ENCODE results near the gene MRPL23.

MRPL23 gene

DNA sequence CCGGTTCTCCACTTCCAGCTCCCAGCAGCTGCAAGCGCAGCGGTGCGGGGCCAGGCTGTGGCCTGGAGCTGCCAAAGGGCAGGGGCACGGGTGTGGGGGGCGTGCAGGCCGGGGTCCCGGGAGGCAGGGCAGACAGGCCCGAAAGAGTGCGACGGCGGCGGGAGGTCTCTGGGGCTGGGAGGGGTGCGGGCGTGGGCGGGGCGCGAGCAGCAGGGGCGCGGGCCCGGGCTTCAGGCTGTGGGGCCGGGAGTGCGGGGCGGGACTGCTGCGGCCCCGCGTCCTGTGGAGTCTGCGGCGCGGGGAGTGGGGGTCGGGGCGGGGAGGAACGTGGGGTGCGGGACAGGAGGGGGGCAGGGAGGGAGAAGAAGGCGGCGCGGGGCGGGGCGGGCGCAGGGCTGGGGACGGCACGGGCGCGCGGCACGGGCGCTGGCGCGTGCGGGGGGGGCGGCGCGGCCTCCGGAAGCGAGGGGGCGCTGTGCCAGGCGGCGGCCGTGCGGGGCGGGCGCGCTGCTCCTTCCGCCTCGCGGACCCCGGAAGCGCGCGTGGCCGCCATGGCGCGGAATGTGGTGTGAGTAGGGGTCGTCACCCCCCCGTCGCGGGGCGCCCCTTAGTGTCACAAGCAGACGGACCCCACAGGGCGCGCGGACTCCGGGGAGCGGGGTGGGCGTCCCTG is at the start of gene MRPL23:
Gene MRPL23, plus strand, starts transcription at position 521 of the 673 bp plus-strand sequence. Its CDS starts 31 bp downstream, at position 552.
- no peak for DNase-seq (ENCODE audit: low spot score)

- no peak for DNase-seq (ENCODE audit: low spot score)
These were observed 48.0 kb upstream of the MRPL23 start for GRCh38 chr11:1899090-1899489.

- DNase-seq (ENCODE audit: low spot score), result no peak
These were observed 47.4 kb upstream of the MRPL23 start for GRCh38 chr11:1899686-1900085.

- DNase-seq (ENCODE audit: low spot score), result no peak
These were observed 41.0 kb upstream of the MRPL23 start for GRCh38 chr11:1906181-1906580.

DNA sequence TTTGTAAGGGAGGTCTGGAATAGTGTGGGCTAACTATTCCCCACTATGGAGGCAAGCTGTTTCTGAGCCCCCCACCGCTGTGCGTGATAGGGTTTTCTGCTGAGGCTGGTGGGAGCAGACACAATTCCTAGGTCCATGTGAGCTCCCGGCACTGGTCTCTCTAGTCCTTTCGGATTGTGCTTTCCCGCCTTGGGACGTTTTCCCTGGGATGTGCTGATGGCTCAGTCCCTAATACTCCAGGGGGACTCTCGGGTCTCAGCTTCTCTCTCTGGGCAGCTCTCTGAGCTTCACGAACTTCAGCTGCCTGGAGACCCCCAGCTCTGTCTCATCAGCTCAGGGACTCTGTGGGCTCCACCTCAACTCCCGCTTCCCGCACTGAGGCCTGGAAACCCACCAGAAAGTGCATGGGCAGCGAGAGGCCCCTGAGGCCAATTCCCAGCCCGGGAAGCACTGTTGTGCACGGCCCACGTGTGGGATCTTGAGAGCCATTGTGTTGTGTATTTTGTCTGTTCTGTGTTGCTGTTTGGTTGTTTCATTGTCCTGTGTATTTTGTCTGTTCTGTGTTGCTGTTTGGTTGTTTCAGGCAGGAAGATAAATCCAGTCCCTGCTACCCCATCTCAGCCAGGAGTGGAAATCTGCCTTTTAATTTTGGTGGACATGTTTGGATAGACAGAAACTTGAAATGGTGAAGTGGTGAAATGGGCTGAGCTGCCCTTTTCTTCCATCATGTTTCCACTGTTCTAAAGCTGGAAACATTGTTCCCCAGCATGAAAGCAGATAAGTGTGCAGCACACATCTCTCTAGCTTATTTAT is 40.3 kb upstream of the MRPL23 start:
- DNase-seq (ENCODE audit: low spot score), result peak; percentile 14

DNA sequence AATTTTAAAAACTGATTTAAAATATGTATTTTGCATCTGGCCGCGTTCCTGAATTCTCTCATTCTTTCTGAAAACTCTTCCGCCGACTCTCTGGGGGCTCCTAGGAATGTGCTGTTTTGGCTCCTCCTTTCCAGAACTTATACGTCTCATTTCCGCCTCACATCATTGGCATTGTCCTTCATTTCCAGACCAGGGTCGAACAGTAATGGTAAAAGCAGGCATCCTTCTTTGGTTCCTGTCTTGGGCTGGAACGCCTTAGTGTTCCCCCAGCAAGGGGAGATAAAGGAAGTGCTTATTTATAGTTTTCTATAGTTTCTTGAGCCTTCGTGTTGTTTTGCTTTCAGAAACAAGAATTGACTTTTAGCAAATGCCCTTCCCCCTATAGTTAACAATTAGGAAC is 38.5 kb upstream of the MRPL23 start:
- DNase-seq (ENCODE audit: low spot score), result peak; percentile 13

DNA sequence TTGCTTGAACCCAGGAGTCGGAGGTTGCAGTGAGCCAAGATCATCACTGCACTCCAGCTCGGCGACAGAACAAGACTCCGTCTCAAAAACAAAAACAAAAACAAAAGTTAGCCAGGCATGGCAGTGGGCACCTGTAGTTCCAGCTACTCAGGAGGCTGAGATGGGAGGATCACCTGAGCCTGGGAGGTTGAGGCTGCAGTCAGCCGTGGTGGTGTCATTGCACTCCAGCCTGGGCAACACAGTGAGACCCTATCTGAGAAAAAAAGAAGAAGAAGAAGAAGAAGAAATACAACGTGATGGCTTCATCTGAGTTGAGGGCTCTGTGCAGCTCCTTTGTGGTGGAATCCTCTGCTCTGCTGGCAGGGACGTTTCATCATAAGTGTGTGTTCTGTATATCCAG is 37.6 kb upstream of the MRPL23 start:
- DNase-seq (ENCODE audit: low spot score), result no peak

DNA sequence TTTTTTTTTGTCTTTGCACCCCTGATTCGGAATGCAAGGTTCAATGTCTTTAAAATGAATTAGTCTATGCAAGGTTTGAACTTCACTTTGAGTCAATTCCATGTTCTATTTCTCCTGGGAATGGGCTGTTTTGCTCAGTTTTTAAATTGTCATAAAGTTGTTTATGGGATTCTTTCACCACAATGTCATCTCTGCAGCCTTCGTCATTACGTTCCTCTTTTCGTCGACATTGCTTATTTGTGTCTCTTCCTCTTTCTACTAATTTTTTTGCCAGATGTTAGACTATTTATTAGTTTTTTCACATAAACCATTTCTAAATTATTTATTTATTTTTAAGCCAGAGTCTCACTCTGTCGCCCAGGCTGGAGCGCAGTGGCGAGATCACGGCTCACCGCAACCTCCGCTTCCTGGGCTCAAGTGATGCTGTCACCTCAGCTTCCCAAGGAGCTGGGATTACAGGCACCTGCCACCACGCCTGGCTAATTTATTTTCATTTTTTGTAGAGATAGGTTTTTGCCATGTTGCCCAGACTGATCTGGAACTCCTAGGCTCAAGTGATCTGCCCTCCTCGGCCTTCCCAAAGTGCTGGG is 34.7 kb upstream of the MRPL23 start:
- DNase-seq (ENCODE audit: low spot score), result no peak

GRCh38 chr11:1913271-1914060 is 33.7 kb upstream of the MRPL23 start:
- DNase-seq (ENCODE audit: low spot score), result no peak

- DNase-seq (ENCODE audit: low spot score), result no peak
These were observed 31.4 kb upstream of the MRPL23 start for GRCh38 chr11:1915795-1916131.

GRCh38 chr11:1916132-1916985 is 30.8 kb upstream of the MRPL23 start:
- no peak for DNase-seq (ENCODE audit: low spot score)

- no peak for DNase-seq (ENCODE audit: low spot score)
These were observed 30.1 kb upstream of the MRPL23 start for GRCh38 chr11:1916986-1917522.

GRCh38 chr11:1917523-1918435 is 29.4 kb upstream of the MRPL23 start:
- DNase-seq (ENCODE audit: low spot score), result peak; percentile 89

DNA sequence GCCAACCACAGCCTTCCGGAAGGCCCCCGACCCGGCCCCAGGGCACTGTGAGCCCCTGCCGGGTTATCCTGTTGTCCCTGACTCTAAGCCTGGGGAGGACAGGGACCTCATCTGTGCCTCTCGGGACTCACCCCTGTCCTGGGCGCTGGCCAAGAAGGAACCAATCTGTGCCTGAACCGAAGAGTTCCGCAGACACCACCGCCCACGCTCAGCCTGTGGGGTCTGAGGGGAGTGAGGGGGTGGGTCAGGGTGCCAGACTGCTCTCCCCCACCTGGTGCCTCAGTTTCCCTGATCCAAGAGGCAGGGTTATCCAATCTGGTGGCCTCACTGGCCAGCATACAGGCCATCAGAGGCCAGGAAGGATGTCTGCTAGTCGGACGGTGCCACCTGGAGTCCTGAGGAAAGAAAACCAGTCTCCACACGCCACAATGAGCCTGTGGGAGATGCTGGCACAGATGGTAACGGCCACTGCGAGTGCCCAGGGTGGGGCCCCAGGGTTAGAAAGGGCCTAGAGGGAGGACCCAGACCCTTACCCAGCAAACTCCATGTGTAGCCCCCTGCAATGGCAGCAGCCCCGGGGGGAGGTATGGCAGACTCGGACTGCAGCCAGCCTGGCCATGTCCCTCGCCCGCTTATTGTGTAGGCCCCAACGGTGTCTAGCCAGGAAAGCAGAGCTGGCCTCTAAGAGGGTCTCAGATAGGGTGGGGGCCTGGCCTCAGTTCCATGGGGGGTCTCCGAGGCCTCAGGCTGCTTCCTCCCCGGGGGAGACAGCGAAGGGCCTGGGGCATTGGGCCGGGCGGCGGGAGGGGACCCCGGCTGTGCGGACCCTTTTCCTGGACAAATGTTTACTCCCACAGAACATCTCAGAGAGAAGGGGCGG is 28.5 kb upstream of the MRPL23 start:
- DNase-seq (ENCODE audit: low spot score), result peak; percentile 28

DNA sequence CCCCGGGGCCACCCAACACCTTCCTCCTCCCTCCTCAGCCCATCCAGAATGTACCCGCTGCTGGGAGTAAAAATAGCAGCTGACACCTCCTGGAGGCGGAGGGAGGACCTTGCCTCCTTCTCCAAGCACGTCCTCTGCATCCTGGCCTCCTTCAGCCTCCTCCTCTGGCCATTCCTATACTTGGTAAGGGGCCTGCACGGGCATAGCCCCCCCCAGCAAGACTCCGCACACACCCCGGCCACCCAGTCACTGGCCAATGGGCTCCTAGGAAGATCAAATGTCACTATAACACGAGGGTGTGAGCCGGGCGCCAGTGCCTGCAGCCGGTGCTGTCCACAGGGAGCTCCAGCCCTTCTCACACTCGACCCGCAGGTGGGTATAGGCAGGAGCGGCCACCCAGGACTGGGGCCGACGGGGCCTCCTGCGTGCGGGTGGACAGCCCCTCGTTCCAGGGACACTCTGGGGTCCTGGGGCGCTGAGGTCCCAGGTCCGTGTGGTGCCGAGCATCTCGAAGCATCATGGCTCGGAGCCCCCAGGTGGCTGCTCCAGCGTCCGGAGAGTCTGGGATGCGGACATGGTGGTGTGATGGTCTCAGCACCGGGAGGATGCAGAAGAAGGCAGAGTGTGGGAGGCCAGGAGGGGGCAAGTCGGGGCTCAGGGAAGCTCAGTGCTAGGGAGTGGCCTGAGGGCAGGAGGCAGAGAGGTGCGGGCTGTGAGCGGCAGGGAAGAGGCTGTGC is 27.6 kb upstream of the MRPL23 start, which contains the start of gene TNNT3:
Gene TNNT3, plus strand, starts transcription at position 313 of the 737 bp plus-strand sequence. CDS start 3,172 bp downstream, outside the sequence.
- DNase-seq (ENCODE audit: low spot score), result peak; percentile 58

DNA sequence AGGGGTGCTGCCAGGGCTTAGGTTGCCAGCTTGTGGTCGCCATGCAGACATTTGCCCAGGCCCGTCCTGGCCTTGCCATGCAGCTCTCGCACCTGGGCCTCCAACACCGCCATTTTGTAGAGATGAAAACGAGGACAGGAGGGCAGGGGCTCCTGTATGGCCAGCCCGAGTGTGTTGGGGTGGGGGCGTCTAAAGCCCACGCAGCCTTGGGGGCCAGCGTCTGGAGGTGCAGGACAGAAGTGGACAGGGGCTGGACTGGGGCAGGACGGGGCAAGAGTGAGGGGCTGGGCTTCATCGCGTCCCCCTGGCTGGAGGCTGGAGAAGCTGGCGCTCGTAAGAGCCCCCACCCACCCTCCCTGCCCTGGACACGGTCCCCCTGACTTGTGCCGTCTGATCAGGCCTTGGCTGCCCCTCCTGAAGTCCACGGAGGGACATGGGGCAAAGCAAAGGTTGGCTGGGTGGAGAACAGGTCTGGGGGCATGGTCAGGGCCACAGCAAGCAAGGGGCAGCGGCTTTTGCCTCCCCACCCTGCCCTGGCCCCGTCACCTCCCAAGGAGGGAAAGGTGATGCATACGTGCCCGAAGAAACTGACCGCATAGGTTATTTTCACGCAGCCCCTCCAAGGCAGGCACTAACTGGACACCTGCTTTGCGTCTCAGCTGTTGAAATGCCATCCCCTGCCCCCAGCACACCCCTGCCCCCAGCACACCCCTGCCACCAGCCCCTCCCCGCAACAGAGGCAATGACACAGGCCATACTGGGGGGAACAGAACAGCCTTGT is 26.8 kb upstream of the MRPL23 start:
- no peak for DNase-seq (ENCODE audit: low spot score)

- DNase-seq (ENCODE audit: low spot score), result peak; percentile 60
These were observed 26.1 kb upstream of the MRPL23 start for GRCh38 chr11:1920909-1921573.

All from iPS-NIHi11 (cell line).